Neuronal stem cell (in vitro differentiated cells): ENCODE measurements around the gene CCDC12.
A peak's percentile ranks its signal among the peaks of the same experiment; 100 is the strongest.

Experiments used
- DNase-seq: peaks from one replicate; pipeline ENCODE4 v3.0.0-alpha.2; 2013; ENCODE audit warnings: low spot score
- H2AFZ ChIP-seq: one replicate; pipeline ENCODE4 v1.6.1; 2013; ENCODE audit warnings: mild to moderate bottlenecking, low read length, inconsistent platforms
- H2AK5ac ChIP-seq: 2 replicates; pipeline ENCODE4 v1.6.1; 2013; ENCODE audit warnings: low read depth, mild to moderate bottlenecking, inconsistent platforms, low read length, moderate library complexity, mixed read lengths
- H2BK120ac ChIP-seq: 2 replicates; pipeline ENCODE4 v1.6.1; 2013; ENCODE audit warnings: low read depth, mild to moderate bottlenecking, inconsistent platforms, low read length, moderate library complexity, mixed read lengths
- H2BK12ac ChIP-seq: one replicate; pipeline ENCODE4 v1.6.1; 2013; ENCODE audit warnings: low read length, inconsistent platforms
- H2BK15ac ChIP-seq: 2 replicates; pipeline ENCODE4 v1.6.1; 2013; ENCODE audit warnings: mild to moderate bottlenecking, low read length, inconsistent platforms, mixed read lengths
- H2BK5ac ChIP-seq: one replicate; pipeline ENCODE4 v1.6.1; 2013; ENCODE audit warnings: inconsistent platforms, mild to moderate bottlenecking, low read length, moderate library complexity
- H3K14ac ChIP-seq: one replicate; pipeline ENCODE4 v1.6.1; 2013; ENCODE audit warnings: low read length, inconsistent platforms
- H3K18ac ChIP-seq: 2 replicates; pipeline ENCODE4 v1.6.1; 2013; ENCODE audit warnings: low read length, inconsistent platforms
- H3K23ac ChIP-seq: 2 replicates; pipeline ENCODE4 v1.6.1; 2013; ENCODE audit warnings: low read depth, mild to moderate bottlenecking, mixed read lengths, low read length, inconsistent platforms; ENCODE audit not compliant: poor library complexity
- H3K27ac ChIP-seq: replicated peaks from 3 replicates; pipeline ENCODE4 v1.5.1; 2013; ENCODE audit warnings: low read length, inconsistent platforms
- H3K27me3 ChIP-seq, 3 experiments: 2 replicates each; pipeline ENCODE4 v1.6.1; 2013; ENCODE audit warnings: low read length in 3 of 3, mild to moderate bottlenecking in 2 of 3, inconsistent platforms in 1 of 3, low read depth in 1 of 3, mixed read lengths in 1 of 3, moderate library complexity in 1 of 3; ENCODE audit not compliant: control insufficient read depth in 3 of 3, insufficient read depth in 3 of 3
- H3K36me3 ChIP-seq, 2 donors: replicated peaks in 1 of 2; 2 replicates each; pipeline ENCODE4 v1.6.1; 2013; ENCODE audit warnings: low read length in 2 of 2; ENCODE audit not compliant: control insufficient read depth in 2 of 2, insufficient read depth in 2 of 2
- H3K4ac ChIP-seq: 2 replicates; pipeline ENCODE4 v1.6.1; 2013; ENCODE audit warnings: inconsistent platforms, mild to moderate bottlenecking, low read length, moderate library complexity
- H3K4me1 ChIP-seq, 2 donors: 1 replicate in 1 of 2; 2 replicates in 1 of 2; pipeline ENCODE4 v1.6.1; 2013; ENCODE audit warnings: low read length in 2 of 2, low read depth in 1 of 2; ENCODE audit not compliant: control insufficient read depth in 2 of 2, insufficient read depth in 1 of 2
- H3K4me2 ChIP-seq: one replicate; pipeline ENCODE4 v1.6.1; 2013; ENCODE audit warnings: mild to moderate bottlenecking, low read length, inconsistent platforms; ENCODE audit not compliant: insufficient read depth, poor library complexity, severe bottlenecking
- H3K4me3 ChIP-seq, 2 donors: 2 replicates each; pipeline ENCODE4 v1.5.1; 2013; ENCODE audit warnings: low read length in 2 of 2, mild to moderate bottlenecking in 2 of 2, inconsistent platforms in 1 of 2, moderate library complexity in 1 of 2
- H3K79me1 ChIP-seq: one replicate; pipeline ENCODE4 v1.6.1; 2013; ENCODE audit warnings: low read depth, mild to moderate bottlenecking, inconsistent platforms, low read length, moderate library complexity
- H3K9ac ChIP-seq: one replicate; pipeline ENCODE4 v1.6.1; 2013; ENCODE audit warnings: mild to moderate bottlenecking, low read depth, low read length, inconsistent platforms; ENCODE audit not compliant: poor library complexity
- H3K9me3 ChIP-seq, 2 donors: replicated peaks in 1 of 2; 2 replicates each; pipeline versions ENCODE3 to v1.6.1; 2013; ENCODE audit warnings: low read length in 2 of 2, mild to moderate bottlenecking in 2 of 2, inconsistent platforms in 1 of 2, low read depth in 1 of 2, mixed read lengths in 1 of 2, moderate library complexity in 1 of 2; ENCODE audit not compliant: control insufficient read depth in 2 of 2, insufficient read depth in 1 of 2
- H4K8ac ChIP-seq: one replicate; pipeline ENCODE4 v1.6.1; 2013; ENCODE audit warnings: low read depth, mild to moderate bottlenecking, inconsistent platforms, low read length, moderate library complexity
- H4K91ac ChIP-seq: one replicate; pipeline ENCODE4 v1.6.1; 2013; ENCODE audit warnings: low read length, low read depth, mild to moderate bottlenecking, inconsistent platforms; ENCODE audit not compliant: poor library complexity
- WGBS, 2 donors: extraction: QIAGEN DNeasy Blood & Tissue Kit; methylation state at CpG; one replicate each; pipeline ENCODE4 v1.1.7; 2013; ENCODE audit warnings: missing lambda C conversion rate in 2 of 2, mixed read lengths in 1 of 2; ENCODE audit not compliant: insufficient read length in 2 of 2, insufficient replicate concordance in 1 of 2; ENCODE audit errors: extremely low coverage in 2 of 2; 5-methylcytosine and 5-hydroxymethylcytosine counted together

CCDC12 gene

DNA sequence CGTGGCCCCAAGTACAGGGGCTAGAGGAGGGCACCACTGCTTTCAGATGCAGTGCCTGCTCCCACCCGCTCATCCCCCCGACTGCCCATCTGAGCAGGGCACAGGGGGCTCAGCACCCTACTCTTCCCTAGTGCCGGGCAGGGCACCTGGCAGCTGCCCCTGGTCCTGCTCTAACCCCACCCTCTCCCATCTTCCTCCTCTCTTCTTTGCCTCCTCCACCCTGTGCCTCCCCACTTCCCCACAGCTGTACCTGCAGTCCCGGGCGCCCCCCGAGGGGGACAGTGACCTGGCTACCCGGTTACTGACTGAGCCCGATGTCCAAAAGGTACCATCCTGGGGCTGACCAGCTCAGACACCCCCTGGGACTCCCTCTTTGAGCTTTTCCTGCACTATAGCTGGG lies 15.7 kb upstream of the CCDC12 start:
- H3K79me1 ChIP-seq: peaks cover 2% of the 10 kb centered on the region
- H3K9ac ChIP-seq: no peak overlapping the region
- no CpG with 5 or more reads among the region's 9 CpGs for WGBS, 2 donors
- H3K27me3 ChIP-seq: no peaks in the 10 kb centered on the region
- no peak overlapping the region for H4K8ac ChIP-seq
- no peaks in the 10 kb centered on the region for H3K9me3 ChIP-seq
- no peak for DNase-seq
- H3K18ac ChIP-seq: no peak overlapping the region
- H3K4me2 ChIP-seq: no peak overlapping the region
- H3K36me3 ChIP-seq: peaks cover 0 to 2% of the 10 kb centered on the region in 2 donors
- no peak overlapping the region for H3K27ac ChIP-seq
- H2BK5ac ChIP-seq: peak overlapping the region; percentile 32
- H3K4ac ChIP-seq: no peak overlapping the region
- H2AFZ ChIP-seq: no peak overlapping the region
- H2BK15ac ChIP-seq: no peak overlapping the region
- H3K14ac ChIP-seq: no peak overlapping the region
- H4K91ac ChIP-seq: peak overlapping the region; percentile 8
- H2BK12ac ChIP-seq: no peak overlapping the region
- H3K4me3 ChIP-seq: no peak overlapping the region
- H2BK120ac ChIP-seq: no peak overlapping the region
- no peak overlapping the region for H3K23ac ChIP-seq
- H2AK5ac ChIP-seq: no peak overlapping the region
- H3K4me1 ChIP-seq: peaks cover 2 to 3% of the 10 kb centered on the region in 2 donors

DNA sequence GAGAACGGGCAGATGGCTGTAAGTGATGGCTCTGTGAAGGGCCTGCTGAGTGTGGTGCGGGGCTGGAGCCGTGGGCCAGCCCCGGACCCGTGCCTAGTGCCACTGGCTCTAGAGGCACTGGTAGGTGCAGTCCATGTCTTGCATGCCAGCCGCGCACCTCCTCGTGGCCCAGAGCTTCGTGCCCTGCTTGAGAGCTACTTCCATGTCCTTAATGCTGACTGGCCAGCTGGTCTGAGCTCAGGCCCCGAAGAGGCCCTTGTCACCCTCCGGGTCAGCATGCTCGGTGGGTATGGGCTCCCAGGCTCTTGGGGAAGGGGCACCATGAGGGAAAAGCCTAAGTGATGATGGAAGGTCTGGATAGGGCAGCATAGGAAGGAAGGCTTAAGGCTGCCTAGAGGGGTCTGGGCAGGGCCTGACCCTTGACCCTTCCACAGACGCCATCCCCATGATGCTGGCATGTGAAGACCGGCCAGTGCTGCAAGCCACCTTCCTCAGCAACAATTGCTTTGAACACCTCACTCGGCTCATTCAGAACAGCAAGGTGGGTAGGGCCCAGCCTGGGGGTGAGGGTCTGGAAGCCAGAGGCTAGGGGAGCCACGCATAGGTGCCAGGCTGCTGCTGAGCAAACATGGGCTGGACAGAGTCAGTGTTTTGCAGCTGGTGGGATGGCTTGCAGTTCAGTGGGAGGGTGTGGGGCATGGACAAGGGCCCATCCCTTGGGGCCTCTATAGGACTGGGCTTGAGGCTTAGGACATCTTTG lies 15.0 kb upstream of the CCDC12 start:
- Histone ChIP-seq H3K9me3 (no peaks in the 10 kb centered on the region), H3K4me3 (no peak overlapping the region), H3K36me3 (peaks cover 0 to 2% of the 10 kb centered on the region in 2 donors), H3K27me3 (no peaks in the 10 kb centered on the region), H2BK120ac (no peak overlapping the region), H2BK15ac (no peak overlapping the region), H3K14ac (peak overlapping the region; percentile 26), H2BK5ac (peak overlapping the region; percentile 32), H2AK5ac (no peak overlapping the region), H3K23ac (peak overlapping the region; percentile 45), H3K4me1 (peaks cover 2 to 3% of the 10 kb centered on the region in 2 donors), H2BK12ac (no peak overlapping the region), H2AFZ (no peak overlapping the region), H4K91ac (peak overlapping the region; percentile 8), H3K27ac (no peak overlapping the region), H3K9ac (peak overlapping the region; percentile 72), H3K4me2 (no peak overlapping the region), H3K18ac (no peak overlapping the region), H3K4ac (no peak overlapping the region), H4K8ac (no peak overlapping the region), H3K79me1 (peaks cover 2% of the 10 kb centered on the region)
- no CpG with 5 or more reads among the region's 16 CpGs for WGBS, 2 donors
- no peak for DNase-seq

DNA sequence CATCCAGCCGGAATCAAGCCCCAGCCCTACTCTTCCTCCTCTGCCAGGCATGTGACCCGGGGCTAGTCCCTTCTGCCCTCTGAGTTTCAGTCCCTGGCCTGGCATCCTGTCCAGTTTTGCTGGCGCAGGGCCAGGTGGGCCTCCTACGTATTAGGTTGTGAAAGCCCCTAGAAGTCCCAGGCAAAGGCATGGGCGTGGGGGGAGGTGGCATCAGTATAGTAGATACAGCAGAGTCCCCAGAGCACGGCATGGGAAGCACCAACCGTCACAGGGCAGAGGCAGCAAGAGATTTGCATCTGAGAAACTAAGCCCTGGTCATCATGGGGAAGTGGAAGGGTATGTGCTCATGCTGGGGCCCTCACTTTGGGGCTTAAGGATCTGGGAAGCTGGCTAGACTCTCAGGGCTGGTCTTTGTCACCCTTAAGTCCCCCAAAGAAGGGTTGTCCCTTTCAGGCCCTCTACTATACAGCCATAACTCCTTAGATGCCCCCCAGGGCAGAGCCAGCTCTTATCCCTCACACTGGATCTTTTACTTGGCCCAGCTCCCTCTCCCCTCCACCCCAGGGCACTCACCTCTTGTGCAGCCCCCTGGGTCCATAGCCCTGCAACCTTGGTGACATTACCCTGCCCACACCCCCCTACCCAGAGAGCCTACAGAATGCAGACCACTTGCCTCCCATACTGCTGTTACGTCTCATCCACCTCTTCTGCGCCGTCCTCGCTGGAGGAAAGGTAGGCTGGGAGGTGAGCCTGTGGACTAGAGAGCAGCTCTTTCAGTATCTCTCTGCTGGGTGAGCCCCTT lies 14.2 kb upstream of the CCDC12 start:
- H2BK5ac ChIP-seq: peak overlapping the region; percentile 18
- no peak overlapping the region for H4K91ac ChIP-seq
- no peak overlapping the region for H2BK120ac ChIP-seq
- peaks cover 2% of the 10 kb centered on the region for H3K79me1 ChIP-seq
- no peak overlapping the region for H2BK15ac ChIP-seq
- peak overlapping the region; percentile 26 for H3K14ac ChIP-seq
- H3K36me3 ChIP-seq: peaks cover 0 to 2% of the 10 kb centered on the region in 2 donors
- no peak overlapping the region for H2BK12ac ChIP-seq
- no peak for DNase-seq
- H3K4ac ChIP-seq: no peak overlapping the region
- H4K8ac ChIP-seq: no peak overlapping the region
- H3K4me2 ChIP-seq: no peak overlapping the region
- H3K23ac ChIP-seq: peak overlapping the region; percentile 45
- no peak overlapping the region for H2AK5ac ChIP-seq
- no peak overlapping the region for H3K9ac ChIP-seq
- H3K18ac ChIP-seq: no peak overlapping the region
- H3K4me3 ChIP-seq: no peak overlapping the region
- no peak overlapping the region for H3K27ac ChIP-seq
- WGBS, 2 donors: no CpG with 5 or more reads among the region's 11 CpGs
- H3K4me1 ChIP-seq: peaks cover 2 to 3% of the 10 kb centered on the region in 2 donors
- H2AFZ ChIP-seq: no peak overlapping the region
- H3K9me3 ChIP-seq: no peaks in the 10 kb centered on the region
- no peaks in the 10 kb centered on the region for H3K27me3 ChIP-seq

DNA sequence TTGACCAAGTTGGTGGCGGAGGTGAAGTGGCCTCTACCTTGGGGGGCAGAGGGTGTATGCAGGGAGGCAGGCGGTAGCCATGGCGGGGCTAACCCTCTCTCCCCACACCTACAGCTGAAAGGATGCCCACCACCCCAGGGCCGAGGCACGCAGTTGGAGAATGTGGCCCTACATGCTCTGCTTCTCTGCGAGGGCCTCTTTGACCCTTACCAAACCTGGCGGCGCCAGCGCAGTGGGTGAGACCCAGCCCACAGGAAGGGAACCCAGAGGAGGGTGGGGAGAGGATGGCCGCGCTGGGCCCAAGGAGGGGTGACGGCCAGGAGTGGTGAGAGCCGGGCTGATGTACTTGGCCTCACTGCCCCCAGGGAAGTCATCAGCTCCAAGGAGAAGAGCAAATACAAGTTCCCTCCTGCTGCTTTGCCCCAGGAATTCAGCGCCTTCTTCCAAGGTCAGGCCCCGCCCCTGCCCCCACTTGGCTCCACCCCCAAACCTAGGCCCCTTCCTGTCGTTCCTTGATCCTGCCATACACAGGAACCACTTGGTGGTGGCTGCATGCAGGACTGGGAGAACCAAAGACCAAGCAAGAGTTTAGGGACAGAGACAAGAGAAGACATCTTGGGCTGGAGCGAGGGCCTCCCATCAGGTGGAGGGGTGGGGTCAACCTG lies 12.7 kb upstream of the CCDC12 start:
- Histone ChIP-seq H3K4me2 (no peak overlapping the region), H2BK12ac (no peak overlapping the region), H3K18ac (no peak overlapping the region), H4K91ac (no peak overlapping the region), H3K79me1 (peaks cover 2% of the 10 kb centered on the region), H4K8ac (no peak overlapping the region), H3K9ac (no peak overlapping the region), H3K23ac (no peak overlapping the region), H2BK15ac (no peak overlapping the region), H3K36me3 (peaks cover 0 to 2% of the 10 kb centered on the region in 2 donors), H3K14ac (peak overlapping the region; percentile 49), H3K27ac (no peak overlapping the region), H3K4ac (no peak overlapping the region), H3K9me3 (no peaks in the 10 kb centered on the region), H3K27me3 (no peaks in the 10 kb centered on the region), H2BK120ac (no peak overlapping the region), H3K4me1 (peaks cover 2 to 3% of the 10 kb centered on the region in 2 donors), H2AK5ac (peak overlapping the region; percentile 48), H2BK5ac (no peak overlapping the region), H3K4me3 (no peak overlapping the region), H2AFZ (no peak overlapping the region)
- no peak for DNase-seq
- WGBS, 2 donors: no CpG with 5 or more reads among the region's 17 CpGs
